Measurements from ENCODE around the gene WDR87. TPM values are rescaled to one million over a fixed set of nuclear protein-coding genes. Genes with fewer than 3 reads are reported as not detected.

Gene WDR87
- total and polyA plus RNA-seq, 2 donors (not counting 3 experiments of a cell fraction or from before 2014, with no cell fraction given), result not detected

DNA sequence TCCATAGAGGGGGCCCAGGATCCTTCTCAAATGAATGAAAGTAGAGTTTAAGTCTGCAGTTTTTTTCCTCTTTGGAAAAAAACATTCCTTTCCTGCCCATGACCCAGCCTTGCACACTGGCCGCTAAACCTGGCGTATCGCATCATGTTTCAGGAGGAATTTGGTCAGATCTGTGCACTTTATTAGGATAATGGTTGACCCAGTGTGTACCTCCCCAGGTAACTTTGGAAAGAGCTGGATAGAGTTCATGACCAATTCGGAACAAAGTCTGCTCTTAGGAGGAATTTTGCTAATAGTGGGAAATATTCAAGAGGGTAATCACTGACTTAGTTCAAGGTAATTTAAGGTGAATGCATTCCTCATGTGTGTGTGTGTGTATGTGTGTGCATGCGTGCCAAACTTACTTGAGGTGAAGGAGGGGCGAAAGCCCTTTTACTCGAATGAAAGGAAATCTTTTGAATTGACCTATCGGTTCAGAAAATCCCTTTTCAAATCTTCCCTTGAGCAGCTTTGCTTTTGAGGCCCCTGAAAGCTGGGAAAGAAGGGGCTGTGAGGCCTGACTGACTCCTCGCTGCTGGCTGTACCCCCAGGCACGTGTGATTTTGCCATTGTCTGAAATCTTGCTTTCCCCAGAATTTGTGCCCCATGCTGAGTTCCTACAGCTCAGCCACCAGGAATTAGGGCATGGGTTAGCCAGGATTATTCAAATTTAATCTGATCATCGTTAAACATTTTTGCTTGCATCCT is 47.0 kb upstream of the WDR87 start:
- H3K36me3 ChIP-seq (ENCODE audit: control insufficient read depth in 2 of 2, extremely low read depth in 1 of 2, insufficient read depth in 2 of 2, low read length in 2 of 2), result no peaks in the 10 kb centered on the region
- H3K27me3 ChIP-seq (ENCODE audit: control insufficient read depth in 2 of 2, insufficient read depth in 2 of 2, low read length in 2 of 2), result no peaks in the 10 kb centered on the region
- H4K20me1 ChIP-seq (replicated peaks; ENCODE audit: control insufficient read depth, extremely low read depth, insufficient read depth, low read length), result no peaks in the 10 kb centered on the region
- no peaks in the 10 kb centered on the region for H3K9me1 ChIP-seq (replicated peaks; ENCODE audit: control insufficient read depth, extremely low read depth, insufficient read depth, low read length)
- dilution Hi-C loops (cut with MboI; ENCODE audit: extremely low pct_ligation_motif_present, low sequenced_read_pairs) (loop anchor here (5.0 kb wide), 1 partner anchor 79 kb away; no protein-coding TSS in a partner anchor), intact Hi-C loops (cut with micrococcal nuclease) (no loop called here)
- no peak overlapping the region for H3K4me3 ChIP-seq (replicated peaks in 1 of 3; ENCODE audit: insufficient read depth in 1 of 3, low read depth in 1 of 3, low read length in 3 of 3)
- ChIA-PET CTCF (interaction anchor here (0.8 to 2.1 kb wide), 2 partner anchors 50 to 51 kb away, joined by 3 to 5 read pairs; no protein-coding TSS in a partner anchor), POLR2A (interaction anchor here (0.5 kb wide), 1 partner anchor 131 kb away, joined by 3 read pairs; no protein-coding TSS in a partner anchor)
- FAIRE-seq, result no peak
- no peak overlapping the region for H3K9ac ChIP-seq (replicated peaks; ENCODE audit: extremely low read depth, insufficient read depth, low read length)
- no TSS peak for BruUV-seq (replicated peaks)
- no peaks in the 10 kb centered on the region for H3K4me1 ChIP-seq (ENCODE audit: control insufficient read depth, extremely low read depth, insufficient read depth, low read length)
- no peak for DNase-seq (ENCODE audit: low read depth, low spot score)
- no peak overlapping the region for H3K4me2 ChIP-seq (ENCODE audit: insufficient read depth, low read length)
- H3K79me2 ChIP-seq (ENCODE audit: control insufficient read depth, insufficient read depth, low read length), result peaks cover 46% of the 10 kb centered on the region
- no peak overlapping the region for H2AFZ ChIP-seq (ENCODE audit: low read depth, low read length)
- H3K9me3 ChIP-seq (replicated peaks; ENCODE audit: control insufficient read depth, insufficient read depth, low read length), result no peaks in the 10 kb centered on the region
- no peak overlapping the region for H3K27ac ChIP-seq (ENCODE audit: insufficient read depth, low read depth, low read length)
- no peak for TF ChIP-seq FOS (IDR thresholded peaks at IDR 0.05; ENCODE audit: borderline replicate concordance, insufficient read depth, low read length)
- no peak for TF ChIP-seq POLR2AphosphoS5 (IDR thresholded peaks at IDR 0.05; ENCODE audit: insufficient read depth, low read depth, low read length)
- no peak for TF ChIP-seq MYC (IDR thresholded peaks at IDR 0.05; ENCODE audit: low read depth, low read length)

- H2AFZ ChIP-seq (ENCODE audit: low read depth, low read length), result no peak overlapping the region
- H3K4me2 ChIP-seq (ENCODE audit: insufficient read depth, low read length), result no peak overlapping the region
- dilution Hi-C loops (cut with MboI; ENCODE audit: extremely low pct_ligation_motif_present, low sequenced_read_pairs), result loop anchor here (5.0 kb wide), 1 partner anchor 80 kb away; no protein-coding TSS in a partner anchor
- no peaks in the 10 kb centered on the region for H4K20me1 ChIP-seq (replicated peaks; ENCODE audit: control insufficient read depth, extremely low read depth, insufficient read depth, low read length)
- DNase-seq (ENCODE audit: low read depth, low spot score), result no peak
- no peaks in the 10 kb centered on the region for H3K36me3 ChIP-seq (ENCODE audit: control insufficient read depth in 2 of 2, extremely low read depth in 1 of 2, insufficient read depth in 2 of 2, low read length in 2 of 2)
- H3K9me1 ChIP-seq (replicated peaks; ENCODE audit: control insufficient read depth, extremely low read depth, insufficient read depth, low read length), result no peaks in the 10 kb centered on the region
- CTCF ChIA-PET, result no interaction called here
- H3K79me2 ChIP-seq (ENCODE audit: control insufficient read depth, insufficient read depth, low read length), result peaks cover 40% of the 10 kb centered on the region
- H3K4me3 ChIP-seq (replicated peaks in 1 of 3; ENCODE audit: insufficient read depth in 1 of 3, low read depth in 1 of 3, low read length in 3 of 3), result no peak overlapping the region
- TF ChIP-seq MYC (IDR thresholded peaks at IDR 0.05; ENCODE audit: low read depth, low read length) (no peak), JUN (IDR thresholded peaks at IDR 0.05; ENCODE audit: borderline replicate concordance, insufficient read depth, insufficient read length, low read depth) (no peak), GATA2 (IDR thresholded peaks at IDR 0.05; ENCODE audit: insufficient read depth, insufficient read length, low read depth, low read length) (no peak), FOS (IDR thresholded peaks at IDR 0.05; ENCODE audit: borderline replicate concordance, insufficient read depth, low read length) (no peak), EZH2 (IDR thresholded peaks at IDR 0.05; ENCODE audit: borderline replicate concordance, low read depth, low read length, severe bottlenecking) (no peak), POLR2AphosphoS5 (IDR thresholded peaks at IDR 0.05; ENCODE audit: insufficient read depth, low read depth, low read length) (no peak)
- TF ChIP-seq, protein P1, sequence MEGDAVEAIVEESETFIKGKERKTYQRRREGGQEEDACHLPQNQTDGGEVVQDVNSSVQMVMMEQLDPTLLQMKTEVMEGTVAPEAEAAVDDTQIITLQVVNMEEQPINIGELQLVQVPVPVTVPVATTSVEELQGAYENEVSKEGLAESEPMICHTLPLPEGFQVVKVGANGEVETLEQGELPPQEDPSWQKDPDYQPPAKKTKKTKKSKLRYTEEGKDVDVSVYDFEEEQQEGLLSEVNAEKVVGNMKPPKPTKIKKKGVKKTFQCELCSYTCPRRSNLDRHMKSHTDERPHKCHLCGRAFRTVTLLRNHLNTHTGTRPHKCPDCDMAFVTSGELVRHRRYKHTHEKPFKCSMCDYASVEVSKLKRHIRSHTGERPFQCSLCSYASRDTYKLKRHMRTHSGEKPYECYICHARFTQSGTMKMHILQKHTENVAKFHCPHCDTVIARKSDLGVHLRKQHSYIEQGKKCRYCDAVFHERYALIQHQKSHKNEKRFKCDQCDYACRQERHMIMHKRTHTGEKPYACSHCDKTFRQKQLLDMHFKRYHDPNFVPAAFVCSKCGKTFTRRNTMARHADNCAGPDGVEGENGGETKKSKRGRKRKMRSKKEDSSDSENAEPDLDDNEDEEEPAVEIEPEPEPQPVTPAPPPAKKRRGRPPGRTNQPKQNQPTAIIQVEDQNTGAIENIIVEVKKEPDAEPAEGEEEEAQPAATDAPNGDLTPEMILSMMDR (IDR thresholded peaks at IDR 0.05; ENCODE audit: extremely low read depth in 1 of 2, insufficient read depth in 1 of 2, low read depth in 1 of 2, low read length in 2 of 2), result no peak
- no peaks in the 10 kb centered on the region for H3K27me3 ChIP-seq (ENCODE audit: control insufficient read depth in 2 of 2, insufficient read depth in 2 of 2, low read length in 2 of 2)
- no peaks in the 10 kb centered on the region for H3K9me3 ChIP-seq (replicated peaks; ENCODE audit: control insufficient read depth, insufficient read depth, low read length)
- intact Hi-C loops (cut with micrococcal nuclease), result no loop called here
- BruUV-seq (replicated peaks), result no TSS peak
- H3K9ac ChIP-seq (replicated peaks; ENCODE audit: extremely low read depth, insufficient read depth, low read length), result no peak overlapping the region
- POLR2A ChIA-PET, result no interaction called here
- no peak for FAIRE-seq
- no peak overlapping the region for H3K27ac ChIP-seq (ENCODE audit: insufficient read depth, low read depth, low read length)
- no peaks in the 10 kb centered on the region for H3K4me1 ChIP-seq (ENCODE audit: control insufficient read depth, extremely low read depth, insufficient read depth, low read length)
Measured at GRCh38 chr19:37951816-37952210, 45.4 kb upstream of the WDR87 start.

Data from endothelial cell of umbilical vein (primary cell).